LoVo (cell line): ENCODE measurements around the gene WWTR1.

Experiments
- DNase-seq: peaks from one replicate; pipeline ENCODE4 v3.0.0-alpha.2; 2016; ENCODE audit warnings: low spot score

The WWTR1 gene

GRCh38 chr3:149532489-149533180 lies 125.2 kb downstream of the WWTR1 start:
- no peak for DNase-seq

- no peak for DNase-seq
Observed at GRCh38 chr3:149529099-149529498, 128.7 kb downstream of the WWTR1 start.

DNA sequence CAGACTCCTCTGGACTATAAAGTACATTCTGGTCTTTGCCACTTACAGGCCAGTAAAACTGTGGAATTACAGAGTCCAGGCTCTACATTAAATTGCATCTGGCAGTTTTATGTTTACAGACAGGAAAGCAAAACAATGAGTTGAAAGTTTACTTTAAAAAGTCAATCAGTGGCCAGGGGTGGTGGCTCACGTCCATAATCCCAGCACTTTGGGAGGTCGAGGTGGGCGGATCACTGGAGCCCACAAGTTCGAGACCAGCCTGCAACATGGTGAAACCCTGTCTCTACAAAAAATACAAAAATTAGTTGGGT lies 129.5 kb downstream of the WWTR1 start:
- DNase-seq: no peak

DNA sequence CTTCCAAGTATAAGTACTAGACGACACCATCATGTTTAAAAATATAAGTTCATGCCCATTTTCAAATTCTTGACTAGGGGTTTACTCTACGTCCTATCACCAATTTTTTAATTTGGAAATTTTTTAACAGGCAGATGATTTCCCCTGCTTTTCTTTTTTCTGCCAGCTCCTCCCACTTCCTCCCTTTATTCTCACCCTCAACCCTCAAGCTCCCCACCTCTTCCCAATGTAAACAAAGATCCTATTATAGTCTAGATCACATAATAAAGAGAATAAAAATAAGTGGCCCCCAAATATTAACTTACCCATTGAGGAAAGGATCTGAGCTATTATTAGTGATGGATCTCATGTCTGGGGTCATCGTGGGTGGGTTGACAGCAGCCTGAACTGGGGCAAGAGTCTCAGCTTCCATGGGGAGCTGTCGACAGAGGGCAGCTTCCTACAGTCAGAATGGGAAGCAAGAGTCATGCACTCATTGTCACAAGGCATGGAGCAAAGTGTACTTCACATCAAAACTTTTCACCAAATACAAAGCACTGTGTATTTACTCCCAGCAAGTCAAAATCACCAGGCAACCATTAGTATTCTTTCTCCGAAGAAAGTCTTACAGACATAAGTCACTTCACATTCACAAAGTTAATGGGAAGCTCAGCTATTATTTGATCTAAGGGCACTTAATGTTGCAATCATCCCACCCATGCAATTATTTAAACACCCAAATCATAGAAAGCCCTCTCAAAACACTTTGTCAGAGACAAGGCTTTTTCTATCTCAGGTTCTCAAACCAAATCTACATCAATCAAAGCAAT lies 130.1 kb downstream of the WWTR1 start:
- DNase-seq: no peak

DNA sequence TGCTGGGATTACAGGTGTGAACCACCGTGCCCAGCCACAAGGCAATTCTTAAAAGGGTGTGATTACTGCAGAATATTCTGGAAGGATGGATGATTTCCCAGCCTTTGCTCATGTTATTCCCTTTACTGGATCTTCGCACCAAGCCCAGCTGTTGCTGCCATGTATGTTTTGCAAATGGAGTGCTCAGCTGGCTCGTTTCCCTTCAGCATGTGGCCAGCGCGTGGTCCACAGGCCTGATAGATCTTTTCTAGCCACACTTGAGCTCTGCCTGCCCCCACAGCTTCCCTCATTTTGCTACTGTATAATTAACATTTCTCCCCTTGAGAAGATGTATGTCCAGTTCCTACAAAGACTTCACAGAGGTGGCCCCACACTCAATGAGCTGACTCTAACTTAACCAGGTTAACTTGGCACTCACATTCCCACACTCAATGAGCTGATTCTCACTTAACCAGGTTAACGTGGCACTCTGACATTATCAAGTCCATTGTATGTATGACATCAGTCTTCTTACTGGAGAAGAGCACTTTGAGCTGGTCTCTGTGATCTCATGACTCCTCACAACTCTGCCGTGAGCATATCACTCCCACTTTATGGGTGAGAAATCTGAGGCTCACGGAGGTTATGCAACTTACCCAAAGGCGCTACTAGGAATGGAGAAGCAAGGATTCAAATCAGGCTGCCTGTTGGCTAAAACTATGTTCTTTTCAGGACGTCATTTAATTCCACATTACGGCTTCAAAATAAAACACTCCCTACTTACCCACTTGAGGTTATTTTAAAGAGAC lies 134.1 kb downstream of the WWTR1 start:
- DNase-seq: no peak

DNA sequence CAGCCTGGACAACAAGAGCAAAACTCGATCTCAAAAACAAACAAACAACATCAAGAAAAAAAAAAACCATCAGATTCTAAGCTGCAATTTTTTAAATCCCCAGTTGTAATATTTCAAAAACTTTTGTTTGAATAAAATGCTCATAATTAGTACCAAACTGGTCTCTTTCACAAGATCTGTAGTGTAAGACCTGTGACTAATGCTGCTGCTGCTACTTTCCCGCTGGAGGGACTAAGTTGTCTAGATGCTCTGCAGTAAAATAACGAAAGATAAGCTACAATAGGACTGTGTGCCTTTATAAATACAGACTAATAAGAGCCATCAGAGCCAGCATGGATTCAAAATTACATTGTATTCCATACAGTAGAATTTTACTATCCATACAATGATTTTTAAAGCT lies 137.9 kb downstream of the WWTR1 start:
- no peak for DNase-seq

GRCh38 chr3:149516920-149517319 lies 140.9 kb downstream of the WWTR1 start:
- DNase-seq: no peak

DNA sequence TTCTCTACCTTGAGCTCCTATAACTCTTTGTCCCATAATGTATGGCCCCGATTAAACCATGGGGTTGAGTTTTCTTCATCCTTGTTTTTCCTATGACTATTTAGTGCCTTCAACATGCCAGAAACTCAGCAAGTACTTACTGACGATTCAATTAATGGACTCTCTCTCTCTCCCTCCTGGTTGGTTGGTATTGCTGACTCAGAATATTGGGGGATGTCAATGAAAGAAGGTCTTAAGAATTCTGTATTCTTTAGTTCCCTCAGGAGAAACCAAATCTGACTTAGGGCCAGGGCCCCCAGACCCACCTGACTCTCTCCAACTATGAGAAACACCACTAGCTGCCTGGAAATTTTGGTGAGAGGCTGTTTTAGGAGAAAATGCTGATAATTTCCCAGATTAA lies 142.6 kb downstream of the WWTR1 start:
- DNase-seq: no peak

DNA sequence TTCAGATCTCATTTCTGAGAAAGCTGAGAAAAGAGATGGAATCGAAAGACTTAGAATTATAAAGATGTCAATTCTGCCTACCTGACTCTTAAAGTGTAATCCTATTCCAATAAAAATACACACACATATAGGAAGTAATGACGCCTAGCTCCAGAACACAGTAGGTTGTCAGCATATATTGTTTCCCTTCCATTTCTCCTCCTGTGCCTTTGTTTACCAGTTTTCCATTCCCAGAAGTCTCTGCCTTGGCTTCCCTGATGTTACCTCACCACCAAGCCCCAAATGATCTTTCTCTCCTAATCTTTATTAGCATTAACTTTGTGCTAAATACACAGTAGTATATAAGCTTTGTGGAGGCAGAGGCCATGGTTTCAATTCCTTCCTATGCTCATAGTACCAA lies 143.4 kb downstream of the WWTR1 start:
- DNase-seq: no peak

GRCh38 chr3:149512073-149512782 lies 145.6 kb downstream of the WWTR1 start:
- DNase-seq: peak; percentile 72

DNA sequence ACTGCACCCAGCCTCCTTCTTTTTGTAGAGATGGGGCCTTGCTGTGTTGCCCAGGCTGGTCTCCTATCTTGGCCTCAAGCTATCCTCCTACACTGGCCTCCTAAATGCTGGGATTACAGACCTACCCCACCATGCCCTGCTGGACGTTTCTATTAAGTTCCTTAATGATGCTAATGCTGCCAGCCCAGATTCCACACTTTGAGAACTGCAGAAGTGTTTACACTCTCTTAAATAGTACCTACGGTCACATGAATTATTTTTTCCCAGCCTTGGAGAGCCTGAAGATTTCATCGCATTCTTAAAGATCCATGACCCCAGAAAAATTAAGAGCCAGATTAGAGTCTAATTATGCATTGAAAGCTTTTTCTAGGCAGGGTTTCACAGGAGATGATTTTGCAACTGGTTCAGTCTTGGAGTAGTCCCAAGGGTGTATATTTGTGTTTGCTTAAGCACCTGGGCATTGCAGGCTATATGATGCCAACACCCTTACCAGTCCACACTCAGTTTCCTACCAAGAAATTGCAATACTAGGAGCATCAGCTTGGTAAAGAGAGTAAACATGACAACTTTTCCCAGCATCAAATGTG lies 146.7 kb downstream of the WWTR1 start:
- no peak for DNase-seq

DNA sequence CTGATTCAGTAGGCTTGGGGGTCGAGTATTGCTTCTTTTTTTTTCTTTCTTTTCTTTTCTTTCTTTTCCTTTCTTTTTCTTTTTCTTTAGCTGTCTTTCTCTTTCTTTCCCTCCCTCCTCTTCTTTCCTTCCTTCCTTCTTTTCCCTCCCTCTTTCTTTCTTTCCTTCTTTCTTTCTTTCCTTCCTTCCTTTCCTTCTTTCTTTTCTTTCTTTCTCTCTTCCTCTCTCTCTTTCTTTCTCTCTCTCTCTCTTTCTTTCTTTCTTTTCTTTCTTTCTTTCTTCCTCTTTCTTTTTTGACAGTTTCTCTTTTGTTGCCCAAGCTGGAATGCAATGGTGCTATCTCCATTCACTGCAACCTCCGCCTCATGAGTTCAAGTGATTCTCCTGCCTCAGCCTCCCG lies 147.3 kb downstream of the WWTR1 start:
- no peak for DNase-seq

GRCh38 chr3:149509526-149509925 lies 148.3 kb downstream of the WWTR1 start:
- DNase-seq: no peak

DNA sequence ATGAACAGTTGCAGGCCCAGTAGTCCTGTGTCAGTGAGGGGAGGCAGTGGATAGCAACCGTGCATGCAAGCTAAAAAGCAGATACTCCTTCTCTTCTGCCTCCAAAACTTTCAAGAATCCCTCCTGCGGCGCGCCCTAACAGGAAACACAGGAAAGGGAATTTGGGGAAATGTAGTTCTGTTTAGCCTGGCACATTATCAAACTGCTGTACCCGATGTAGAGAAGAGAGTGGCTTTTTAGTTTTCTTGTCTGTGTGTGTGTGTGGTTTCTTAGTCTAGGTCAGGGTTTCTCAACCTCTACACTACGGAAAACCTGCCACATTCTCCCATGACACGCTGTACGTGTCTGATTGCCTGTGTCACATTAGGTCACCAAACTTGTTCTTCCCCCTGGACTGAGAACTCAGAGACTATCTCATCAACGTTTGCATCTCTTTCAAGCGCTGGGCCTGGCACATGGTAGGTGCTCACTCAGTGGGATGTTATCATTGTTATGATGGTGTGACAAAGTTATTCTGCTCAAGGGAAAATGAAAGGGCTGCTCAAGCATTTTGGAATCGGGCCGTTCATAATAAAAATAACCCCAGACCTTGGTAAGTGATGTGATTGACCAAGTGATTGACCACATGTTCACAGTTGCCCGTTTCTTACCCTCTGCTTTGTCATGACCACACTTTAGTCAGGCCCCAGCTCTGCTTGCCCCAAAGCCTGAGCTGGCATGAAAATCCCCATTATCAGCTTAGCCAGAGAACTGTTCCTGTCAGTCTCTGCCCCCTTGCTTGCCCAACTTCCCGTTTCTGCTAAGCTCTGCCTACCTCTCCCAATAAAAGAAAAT lies 150.1 kb downstream of the WWTR1 start:
- DNase-seq: no peak

DNA sequence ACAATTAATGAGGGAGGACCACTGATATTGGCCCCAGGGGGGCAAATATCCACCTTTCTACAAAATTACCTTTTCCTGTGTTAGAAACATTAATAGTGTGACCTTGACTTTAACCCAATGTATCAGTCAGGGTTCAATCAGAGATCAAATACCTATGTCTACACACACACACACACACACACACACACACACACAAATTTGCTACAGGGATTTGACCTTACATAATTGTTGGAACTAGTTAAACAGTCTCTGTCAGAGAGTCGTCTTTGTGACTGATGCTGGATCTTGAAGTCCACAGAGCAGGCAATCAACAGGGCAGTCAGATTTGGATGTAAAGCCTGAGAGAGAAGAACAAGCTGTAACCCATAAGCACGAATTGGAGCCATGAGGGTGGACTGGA lies 150.9 kb downstream of the WWTR1 start:
- no peak for DNase-seq

- no peak for DNase-seq
Observed at GRCh38 chr3:149506540-149506939, 151.3 kb downstream of the WWTR1 start.

- no peak for DNase-seq
Observed at GRCh38 chr3:149502438-149502837, 155.4 kb downstream of the WWTR1 start.

DNA sequence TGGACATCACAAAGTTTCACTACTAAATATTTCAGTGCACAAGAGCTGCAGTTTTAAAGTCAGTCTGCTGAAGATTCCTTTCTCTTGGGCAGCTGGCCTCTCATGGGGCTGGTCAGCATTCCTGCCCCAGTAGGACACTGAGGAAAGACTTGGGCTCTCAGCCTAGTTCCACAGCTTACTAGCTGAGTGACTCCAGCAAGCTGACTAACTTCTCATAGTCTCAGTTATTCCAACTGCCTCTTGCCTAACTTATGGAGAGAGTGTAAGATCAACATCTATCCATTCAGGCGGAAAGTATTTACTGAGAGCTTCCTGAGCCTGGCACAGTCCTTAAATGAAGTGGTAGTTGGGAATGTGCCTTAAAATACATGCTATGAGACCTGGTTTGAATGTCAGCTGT lies 156.3 kb downstream of the WWTR1 start:
- no peak for DNase-seq

DNA sequence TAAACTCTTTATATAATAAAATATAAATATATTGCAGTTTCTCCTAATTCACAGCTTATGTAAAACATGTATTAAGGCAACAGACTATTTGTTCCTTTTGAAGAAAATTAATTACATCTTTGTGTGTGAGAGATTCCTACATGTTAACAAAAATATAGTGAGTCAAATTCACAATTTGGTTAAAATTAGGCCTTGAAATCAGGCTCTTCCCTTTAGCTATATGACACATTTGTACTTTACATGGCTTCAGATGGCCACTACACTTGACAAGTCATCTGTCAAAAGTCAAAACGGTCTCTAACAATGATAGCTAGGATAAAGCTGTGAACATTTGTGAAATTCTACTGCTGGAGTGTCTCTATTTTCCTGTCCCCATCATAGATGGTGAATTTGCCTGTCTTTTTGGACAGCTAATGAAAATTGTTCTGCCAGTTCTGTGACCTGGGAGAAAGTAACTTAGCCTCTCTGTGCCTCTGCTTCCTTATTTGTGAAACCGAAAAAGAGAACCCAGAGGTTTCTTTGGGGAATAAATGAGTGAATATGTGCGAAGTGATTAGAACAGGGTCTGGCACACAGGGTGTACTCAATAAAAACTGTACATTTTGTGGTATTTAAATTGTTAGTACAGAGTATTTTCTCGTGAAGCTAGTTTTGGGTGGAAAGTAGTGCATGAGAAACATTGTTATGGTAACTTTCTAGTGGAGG lies 159.7 kb downstream of the WWTR1 start:
- DNase-seq: no peak

DNA sequence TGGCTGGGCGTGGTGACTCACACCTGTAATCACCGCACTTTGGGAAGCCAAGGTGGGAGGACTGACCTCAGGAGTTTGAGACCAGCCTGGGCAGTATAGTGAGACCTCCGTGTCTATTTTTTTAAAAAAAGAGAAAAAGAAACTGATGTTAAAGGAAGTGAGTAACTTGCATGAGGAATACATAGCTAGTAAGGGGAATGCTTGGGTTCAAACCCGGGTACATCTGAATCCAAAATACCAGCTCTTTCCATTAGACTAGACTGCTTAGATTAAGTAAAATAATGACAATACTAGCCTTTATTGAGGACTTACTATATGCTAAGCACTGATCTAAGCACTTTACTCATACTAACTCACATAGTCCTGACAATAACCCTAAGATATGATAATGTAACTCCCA lies 160.9 kb downstream of the WWTR1 start:
- DNase-seq: no peak
